Measurements from ENCODE around the gene GTF2H3. TPM values are rescaled to one million over a fixed set of nuclear protein-coding genes. Genes with fewer than 3 reads are reported as not detected.

The GTF2H3 gene
- total and polyA plus RNA-seq, 2 donors from 2014 or later = 7.7 to 21.1 TPM

DNA sequence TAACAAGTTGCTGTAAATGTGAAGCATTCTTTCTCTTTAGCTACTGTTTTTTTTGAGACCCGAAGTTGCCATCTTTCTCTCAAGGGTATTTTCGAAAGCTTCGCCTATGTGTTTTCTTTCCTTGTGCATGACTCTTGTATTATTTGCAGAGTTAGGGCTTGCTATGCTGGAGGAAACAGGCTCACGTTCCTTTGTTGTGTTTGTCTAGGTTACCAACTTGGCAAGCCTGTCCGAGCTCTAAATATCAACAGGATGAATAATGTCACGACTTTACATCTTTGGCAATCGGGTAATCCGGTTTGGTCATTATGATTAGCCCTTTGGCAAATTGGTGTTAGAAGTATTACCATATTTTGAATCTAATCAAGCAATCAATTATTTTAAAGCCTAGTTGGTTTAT is 62.6 kb downstream of the GTF2H3 start:
- no peak overlapping the region for H3K9ac ChIP-seq (ENCODE audit: low read length in 3 of 3)
- peaks cover 6 to 41% (median 8%) of the 10 kb centered on the region in 3 donors for H3K36me3 ChIP-seq (ENCODE audit: control insufficient read depth in 2 of 3, insufficient read depth in 3 of 3, low read length in 3 of 3)
- TF ChIP-seq, protein P1, sequence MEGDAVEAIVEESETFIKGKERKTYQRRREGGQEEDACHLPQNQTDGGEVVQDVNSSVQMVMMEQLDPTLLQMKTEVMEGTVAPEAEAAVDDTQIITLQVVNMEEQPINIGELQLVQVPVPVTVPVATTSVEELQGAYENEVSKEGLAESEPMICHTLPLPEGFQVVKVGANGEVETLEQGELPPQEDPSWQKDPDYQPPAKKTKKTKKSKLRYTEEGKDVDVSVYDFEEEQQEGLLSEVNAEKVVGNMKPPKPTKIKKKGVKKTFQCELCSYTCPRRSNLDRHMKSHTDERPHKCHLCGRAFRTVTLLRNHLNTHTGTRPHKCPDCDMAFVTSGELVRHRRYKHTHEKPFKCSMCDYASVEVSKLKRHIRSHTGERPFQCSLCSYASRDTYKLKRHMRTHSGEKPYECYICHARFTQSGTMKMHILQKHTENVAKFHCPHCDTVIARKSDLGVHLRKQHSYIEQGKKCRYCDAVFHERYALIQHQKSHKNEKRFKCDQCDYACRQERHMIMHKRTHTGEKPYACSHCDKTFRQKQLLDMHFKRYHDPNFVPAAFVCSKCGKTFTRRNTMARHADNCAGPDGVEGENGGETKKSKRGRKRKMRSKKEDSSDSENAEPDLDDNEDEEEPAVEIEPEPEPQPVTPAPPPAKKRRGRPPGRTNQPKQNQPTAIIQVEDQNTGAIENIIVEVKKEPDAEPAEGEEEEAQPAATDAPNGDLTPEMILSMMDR (IDR thresholded peaks at IDR 0.05; ENCODE audit: borderline replicate concordance, extremely low read depth, insufficient read depth) = no peak
- intact Hi-C loops (cut with DNase I) = no loop called here
- no peak overlapping the region for H3K4me3 ChIP-seq (ENCODE audit: low read length in 3 of 3)
- no peak overlapping the region for H3K27ac ChIP-seq (ENCODE audit: low read depth in 2 of 2, low read length in 2 of 2)
- no peak for DNase-seq
- H3K9me3 ChIP-seq (ENCODE audit: control insufficient read depth in 2 of 3, insufficient read depth in 1 of 3, low read length in 3 of 3) = no peaks in the 10 kb centered on the region
- no peaks in the 10 kb centered on the region for H3K4me1 ChIP-seq (ENCODE audit: control insufficient read depth in 2 of 3, insufficient read depth in 2 of 3, low read depth in 1 of 3, low read length in 3 of 3)
- H3K27me3 ChIP-seq (ENCODE audit: control insufficient read depth, insufficient read depth, low read length) = no peaks in the 10 kb centered on the region
- FAIRE-seq = no peak

DNA sequence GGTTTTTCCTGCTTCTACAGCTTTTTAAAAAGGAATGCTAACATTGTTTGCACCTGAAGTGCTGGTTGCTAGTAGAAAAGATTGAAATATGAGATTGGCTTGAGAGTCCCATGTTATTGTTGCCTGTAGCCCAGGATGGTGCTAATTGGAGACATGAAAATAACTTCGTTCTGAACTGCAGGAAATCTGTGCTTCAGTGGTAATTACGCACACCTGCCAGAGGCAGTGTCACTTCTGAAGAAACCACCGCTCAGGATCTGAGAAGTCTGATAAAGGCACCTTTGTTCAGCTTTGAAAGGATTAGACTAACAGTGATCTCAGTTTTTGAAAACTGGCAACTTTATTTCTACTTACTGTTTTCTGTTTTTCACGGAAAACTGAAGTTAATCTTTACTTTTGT is 63.0 kb downstream of the GTF2H3 start:
- Histone ChIP-seq H3K4me1 (ENCODE audit: control insufficient read depth in 2 of 3, insufficient read depth in 2 of 3, low read depth in 1 of 3, low read length in 3 of 3) (no peaks in the 10 kb centered on the region), H3K27me3 (ENCODE audit: control insufficient read depth, insufficient read depth, low read length) (no peaks in the 10 kb centered on the region), H3K9ac (ENCODE audit: low read length in 3 of 3) (no peak overlapping the region), H3K4me3 (ENCODE audit: low read length in 3 of 3) (no peak overlapping the region), H3K36me3 (ENCODE audit: control insufficient read depth in 2 of 3, insufficient read depth in 3 of 3, low read length in 3 of 3) (peaks cover 6 to 41% (median 8%) of the 10 kb centered on the region in 3 donors), H3K9me3 (ENCODE audit: control insufficient read depth in 2 of 3, insufficient read depth in 1 of 3, low read length in 3 of 3) (no peaks in the 10 kb centered on the region), H3K27ac (ENCODE audit: low read depth in 2 of 2, low read length in 2 of 2) (no peak overlapping the region)
- no peak for DNase-seq
- FAIRE-seq = no peak
- TF ChIP-seq, protein P1 (IDR thresholded peaks at IDR 0.05; ENCODE audit: borderline replicate concordance, extremely low read depth, insufficient read depth) = no peak
- intact Hi-C loops (cut with DNase I) = no loop called here

GRCh38 chr12:123705935-123706334 is 72.3 kb downstream of the GTF2H3 start:
- no peaks in the 10 kb centered on the region for H3K27me3 ChIP-seq (ENCODE audit: control insufficient read depth, insufficient read depth, low read length)
- H3K9me3 ChIP-seq (ENCODE audit: control insufficient read depth in 2 of 3, insufficient read depth in 1 of 3, low read length in 3 of 3) = no peaks in the 10 kb centered on the region
- FAIRE-seq = no peak

More at GRCh38 chr12:123705935-123706334, 72.3 kb downstream of the GTF2H3 start:
- H3K4me1 ChIP-seq (ENCODE audit: control insufficient read depth in 2 of 3, insufficient read depth in 2 of 3, low read depth in 1 of 3, low read length in 3 of 3) = no peaks in the 10 kb centered on the region
- no peak overlapping the region for H3K4me3 ChIP-seq (ENCODE audit: low read length in 3 of 3)
- H3K9ac ChIP-seq (ENCODE audit: low read length in 3 of 3) = no peak overlapping the region
- peaks cover 0 to 15% (median 8%) of the 10 kb centered on the region in 3 donors for H3K36me3 ChIP-seq (ENCODE audit: control insufficient read depth in 2 of 3, insufficient read depth in 3 of 3, low read length in 3 of 3)
- intact Hi-C loops (cut with DNase I) = no loop called here
- DNase-seq = no peak
- TF ChIP-seq, protein P1 (IDR thresholded peaks at IDR 0.05; ENCODE audit: borderline replicate concordance, extremely low read depth, insufficient read depth) = no peak
- H3K27ac ChIP-seq (ENCODE audit: low read depth in 2 of 2, low read length in 2 of 2) = no peak overlapping the region
